Transverse colon (tissue), 4 donors: ENCODE data around the gene IL1RAPL1.

ENCODE experiments used
- CTCF ChIP-seq, 5 experiments: fragments of 200-600 bp in 3 of 5; fragments of 450-650 bp in 2 of 5; sonication (generic) in 3 of 5; IDR thresholded peaks; 1 replicate in 2 of 5; 2 replicates in 3 of 5; pipeline ENCODE4 v1.5.1; 2016 to 2017; ENCODE audit warnings: antibody characterized with exemption in 5 of 5, inconsistent platforms in 3 of 5, mild to moderate bottlenecking in 2 of 5, moderate library complexity in 1 of 5
- EP300 ChIP-seq: sonication (generic); formaldehyde crosslinking; IDR thresholded peaks from one replicate; pipeline ENCODE4 v1.6.1; 2017; ENCODE audit warnings: antibody characterized with exemption, low read depth
- POLR2A ChIP-seq: fragments of 450-650 bp; IDR thresholded peaks from one replicate; pipeline ENCODE4 v1.6.1; 2016; ENCODE audit warnings: antibody characterized with exemption, mild to moderate bottlenecking, moderate library complexity
- POLR2AphosphoS5 ChIP-seq, 3 donors: sonication (generic); formaldehyde crosslinking; IDR thresholded peaks; one replicate each; pipeline ENCODE4 v1.6.1; 2016; ENCODE audit warnings: antibody characterized with exemption in 3 of 3

GRCh38 chrX:29662101-29662500 is 1074.9 kb downstream of the IL1RAPL1 start:
- no peak for TF ChIP-seq CTCF (IDR thresholded peaks at IDR 0.05)
- TF ChIP-seq POLR2A = no peak
- no peak for TF ChIP-seq EP300
- TF ChIP-seq POLR2AphosphoS5 (IDR thresholded peaks at IDR 0.05) = no peak
